ENCODE data around the gene PEDS1.

GRCh38 chr20:50136822-50137599 lies 16.5 kb downstream of the PEDS1 start:
- TF ChIP-seq CTCF (conservative IDR thresholded peaks at IDR 0.05) (no peak), EZH2 (IDR thresholded peaks at IDR 0.05; ENCODE audit: low read depth) (no peak)

All from PC-9 (cell line).